OCI-LY1 (cell line): ENCODE data around the gene ALKBH3.

ENCODE experiments used
- H2AFZ ChIP-seq: fragments of 200-600 bp; sonication (generic), shearing (Covaris generic); 2 replicates; pipeline ENCODE4 v1.6.0; 2014; ENCODE audit warnings: antibody characterized with exemption, mild to moderate bottlenecking, low read length
- H3F3A ChIP-seq: fragments of 200-600 bp; sonication (generic), shearing (Covaris generic); 2 replicates; pipeline ENCODE4 v1.6.0; 2014; ENCODE audit warnings: mild to moderate bottlenecking, antibody characterized with exemption, low read length, moderate library complexity; ENCODE audit not compliant: insufficient read depth
- H3K27ac ChIP-seq: fragments of 200-600 bp; sonication (generic); 2 replicates; pipeline ENCODE4 v1.5.1; 2014; ENCODE audit warnings: low read length, mixed run types, mild to moderate bottlenecking, low read depth; ENCODE audit not compliant: poor library complexity, severe bottlenecking
- H3K27me3 ChIP-seq: fragments of 200-600 bp; sonication (generic); 2 replicates; pipeline ENCODE4 v1.6.0; 2014; ENCODE audit warnings: antibody characterized with exemption, mild to moderate bottlenecking, low read length, moderate library complexity; ENCODE audit not compliant: insufficient read depth
- H3K36me3 ChIP-seq: fragments of 200-600 bp; sonication (generic); 2 replicates; pipeline ENCODE4 v1.6.1; 2014; ENCODE audit warnings: mild to moderate bottlenecking, antibody characterized with exemption, low read length, moderate library complexity, mixed read lengths; ENCODE audit not compliant: insufficient read depth
- H3K4me1 ChIP-seq: fragments of 200-600 bp; sonication (generic); 2 replicates; pipeline ENCODE4 v1.5.1; 2014; ENCODE audit warnings: mild to moderate bottlenecking, low read length, moderate library complexity; ENCODE audit not compliant: insufficient read depth, severe bottlenecking
- H3K4me2 ChIP-seq: fragments of 200-600 bp; sonication (generic), shearing (Covaris generic); 2 replicates; pipeline ENCODE4 v1.6.1; 2014; ENCODE audit warnings: low read length
- H3K4me3 ChIP-seq: fragments of 200-600 bp; sonication (generic); 2 replicates; pipeline ENCODE4 v1.5.1; 2014; ENCODE audit warnings: low read length, low read depth, mild to moderate bottlenecking, mixed read lengths; ENCODE audit not compliant: poor library complexity, severe bottlenecking
- H3K79me2 ChIP-seq: fragments of 200-600 bp; shearing (Covaris generic); 2 replicates; pipeline ENCODE4 v1.6.1; 2016; ENCODE audit warnings: mixed run types, low read length, mixed read lengths; ENCODE audit not compliant: insufficient read depth
- H3K9ac ChIP-seq: fragments of 200-600 bp; sonication (generic), shearing (Covaris generic); 2 replicates; pipeline ENCODE4 v1.6.1; 2014; ENCODE audit warnings: mild to moderate bottlenecking, low read length, mixed read lengths
- H3K9me2 ChIP-seq: fragments of 200-600 bp; sonication (generic), shearing (Covaris generic); 2 replicates; pipeline ENCODE4 v1.6.1; 2014; ENCODE audit warnings: low read depth, mild to moderate bottlenecking, low read length, mixed read lengths
- H3K9me3 ChIP-seq: fragments of 200-600 bp; shearing (Covaris generic); 2 replicates; pipeline ENCODE4 v1.6.1; 2014; ENCODE audit warnings: low read length, mixed read lengths
- H4K20me1 ChIP-seq: fragments of 200-600 bp; sonication (generic), shearing (Covaris generic); 2 replicates; pipeline ENCODE4 v1.6.0; 2016; ENCODE audit warnings: mild to moderate bottlenecking, low read length; ENCODE audit not compliant: insufficient read depth
- CTCF ChIP-seq: fragments of 200-600 bp; sonication (generic), shearing (Covaris generic); IDR thresholded peaks from 2 replicates; pipeline ENCODE4 v1.5.1; 2017; ENCODE audit warnings: mild to moderate bottlenecking, antibody characterized with exemption, low read length, moderate library complexity, mixed read lengths
- EZH2 ChIP-seq: fragments of 200-600 bp; sonication (generic), shearing (Covaris generic); IDR thresholded peaks from 2 replicates; pipeline ENCODE4 v1.8.0; 2017; ENCODE audit warnings: borderline replicate concordance, mixed run types, mild to moderate bottlenecking, antibody characterized with exemption, low read length, moderate library complexity, mixed read lengths

ALKBH3 gene

GRCh38 chr11:43874738-43875137 lies 5.9 kb upstream of the ALKBH3 start:
- Histone ChIP-seq H3K4me3 (no peak overlapping the region), H3K27ac (no peak overlapping the region), H3F3A (no peaks in the 10 kb centered on the region), H4K20me1 (no peaks in the 10 kb centered on the region), H3K9me2 (no peaks in the 10 kb centered on the region), H3K9ac (no peak overlapping the region), H3K4me2 (no peak overlapping the region), H3K9me3 (no peaks in the 10 kb centered on the region), H3K27me3 (no peaks in the 10 kb centered on the region), H3K4me1 (no peaks in the 10 kb centered on the region), H3K79me2 (no peaks in the 10 kb centered on the region), H2AFZ (no peak overlapping the region), H3K36me3 (no peaks in the 10 kb centered on the region)
- no peak for TF ChIP-seq CTCF
- TF ChIP-seq EZH2 = no peak

- no peaks in the 10 kb centered on the region for H3K9me3 ChIP-seq
- no peaks in the 10 kb centered on the region for H3F3A ChIP-seq
- no peak overlapping the region for H2AFZ ChIP-seq
- 0 out of 2 replicates have a peak, but pooled peaks cover 3% of the 10 kb centered on the region for H3K27me3 ChIP-seq
- H3K4me3 ChIP-seq = no peak overlapping the region
- TF ChIP-seq EZH2 (no peak), CTCF (no peak)
- H3K79me2 ChIP-seq = no peaks in the 10 kb centered on the region
- H3K27ac ChIP-seq = no peak overlapping the region
- no peaks in the 10 kb centered on the region for H3K9me2 ChIP-seq
- H3K36me3 ChIP-seq = no peaks in the 10 kb centered on the region
- H3K4me2 ChIP-seq = no peak overlapping the region
- H4K20me1 ChIP-seq = no peaks in the 10 kb centered on the region
- no peaks in the 10 kb centered on the region for H3K4me1 ChIP-seq
- H3K9ac ChIP-seq = no peak overlapping the region
These were observed 617 bp upstream of the ALKBH3 start for GRCh38 chr11:43879789-43880639.

GRCh38 chr11:43892851-43893250 lies 12.2 kb downstream of the ALKBH3 start:
- Histone ChIP-seq H3K4me2 (no peak overlapping the region), H2AFZ (no peak overlapping the region), H3K9ac (no peak overlapping the region), H3K27ac (no peak overlapping the region), H3K27me3 (no peaks in the 10 kb centered on the region), H4K20me1 (no peaks in the 10 kb centered on the region), H3F3A (no peaks in the 10 kb centered on the region), H3K4me3 (no peak overlapping the region), H3K4me1 (no peaks in the 10 kb centered on the region), H3K9me3 (no peaks in the 10 kb centered on the region), H3K79me2 (no peaks in the 10 kb centered on the region), H3K36me3 (no peaks in the 10 kb centered on the region), H3K9me2 (no peaks in the 10 kb centered on the region)
- TF ChIP-seq EZH2 (no peak), CTCF (no peak)
